ENCODE results near the gene DPYSL4. TPM values are rescaled to one million over a fixed set of nuclear protein-coding genes. Genes with fewer than 3 reads are reported as not detected.
A peak's percentile ranks its signal among the peaks of the same experiment; 100 is the strongest.

Gene DPYSL4
- total RNA-seq, 1 experiment from 2014 or later: 1.6 TPM

GRCh38 chr10:132226586-132227405 lies 40.0 kb downstream of the DPYSL4 start:
- no peak for DNase-seq (ENCODE audit: low read depth)

GRCh38 chr10:132227851-132228390 lies 41.2 kb downstream of the DPYSL4 start:
- no peak for DNase-seq (ENCODE audit: low read depth)

- no peak for DNase-seq (ENCODE audit: low read depth)
Observed at GRCh38 chr10:132228616-132229015, 41.9 kb downstream of the DPYSL4 start.

- peak; percentile 40 for DNase-seq (ENCODE audit: low read depth)
Observed at GRCh38 chr10:132229096-132229495, 42.3 kb downstream of the DPYSL4 start.

- peak; percentile 58 for DNase-seq (ENCODE audit: low read depth)
Observed at GRCh38 chr10:132229834-132230556, 43.2 kb downstream of the DPYSL4 start.

GRCh38 chr10:132230557-132231210 lies 43.9 kb downstream of the DPYSL4 start:
- DNase-seq (ENCODE audit: low read depth): no peak

- DNase-seq (ENCODE audit: low read depth): no peak
Observed at GRCh38 chr10:132231656-132232022, 44.9 kb downstream of the DPYSL4 start.

GRCh38 chr10:132232023-132232951 lies 45.5 kb downstream of the DPYSL4 start:
- no peak for DNase-seq (ENCODE audit: low read depth)

- no peak for DNase-seq (ENCODE audit: low read depth)
Observed at GRCh38 chr10:132232981-132233380, 46.2 kb downstream of the DPYSL4 start.

- DNase-seq (ENCODE audit: low read depth): no peak
Observed at GRCh38 chr10:132233501-132234085, 46.8 kb downstream of the DPYSL4 start.

GRCh38 chr10:132234860-132235259 lies 48.1 kb downstream of the DPYSL4 start:
- no peak for DNase-seq (ENCODE audit: low read depth)

GRCh38 chr10:132236161-132236560 lies 49.4 kb downstream of the DPYSL4 start:
- no peak for DNase-seq (ENCODE audit: low read depth)

- no peak for DNase-seq (ENCODE audit: low read depth)
Observed at GRCh38 chr10:132236881-132237280, 50.1 kb downstream of the DPYSL4 start.

- no peak for DNase-seq (ENCODE audit: low read depth)
Observed at GRCh38 chr10:132237396-132237795, 50.6 kb downstream of the DPYSL4 start.

- no peak for DNase-seq (ENCODE audit: low read depth)
Observed at GRCh38 chr10:132237871-132238270, 51.1 kb downstream of the DPYSL4 start.

GRCh38 chr10:132238371-132239125 lies 51.8 kb downstream of the DPYSL4 start:
- no peak for DNase-seq (ENCODE audit: low read depth)

GRCh38 chr10:132239126-132240031 lies 52.6 kb downstream of the DPYSL4 start:
- DNase-seq (ENCODE audit: low read depth): no peak

GRCh38 chr10:132240156-132240555 lies 53.4 kb downstream of the DPYSL4 start:
- no peak for DNase-seq (ENCODE audit: low read depth)

GRCh38 chr10:132240581-132240980 lies 53.8 kb downstream of the DPYSL4 start:
- DNase-seq (ENCODE audit: low read depth): no peak

All from RPMI7951 (cell line).